Heart left ventricle (tissue), 16 donors: Measurements from ENCODE around the gene SLC5A4. TPM values are rescaled to one million over a fixed set of nuclear protein-coding genes. Genes with fewer than 3 reads are reported as not detected.

Experiments
- ATAC-seq, 4 donors: fragments of 200-7000 bp; cut with Tn5 transposase; one replicate each; pipeline ENCODE4 v1.9.1; 2020 to 2022; ENCODE audit warnings: moderate library complexity in 4 of 4, mild to moderate bottlenecking in 3 of 4, moderate number of reproducible peaks in 1 of 4
- DNase-seq, 5 donors: peaks; one replicate each; pipeline ENCODE4 v3.0.0-alpha.2; 2020
- H3K27ac ChIP-seq, 12 donors: fragments of 200-600 bp; sonication (generic) in 4 of 12; one replicate each; pipeline versions ENCODE4 v1.5.0 to v1.8.0; 2016 to 2022; ENCODE audit warnings: mild to moderate bottlenecking in 2 of 12
- H3K27me3 ChIP-seq, 9 donors: fragments of 200-600 bp; sonication (generic) in 2 of 9; one replicate each; pipeline versions ENCODE4 v1.5.1 to v1.8.0; 2016 to 2022; ENCODE audit warnings: mild to moderate bottlenecking in 3 of 9
- H3K36me3 ChIP-seq, 9 donors: fragments of 200-600 bp; sonication (generic) in 2 of 9; one replicate each; pipeline versions ENCODE4 v1.5.0 to v1.8.0; 2018 to 2022; ENCODE audit warnings: mild to moderate bottlenecking in 2 of 9
- H3K4me1 ChIP-seq, 12 donors: fragments of 200-600 bp; sonication (generic) in 4 of 12; one replicate each; pipeline versions ENCODE4 v1.5.0 to v1.8.0; 2016 to 2022; ENCODE audit warnings: mild to moderate bottlenecking in 3 of 12
- H3K4me3 ChIP-seq, 12 donors: fragments of 200-600 bp; sonication (generic) in 4 of 12; one replicate each; pipeline versions ENCODE4 v1.5.0 to v1.8.0; 2017 to 2022; ENCODE audit warnings: mild to moderate bottlenecking in 9 of 12, moderate library complexity in 4 of 12
- H3K9me3 ChIP-seq, 12 donors: fragments of 200-600 bp; sonication (generic) in 4 of 12; one replicate each; pipeline versions ENCODE4 v1.5.0 to v1.8.0; 2016 to 2022; ENCODE audit warnings: mild to moderate bottlenecking in 1 of 12
- CTCF ChIP-seq, 12 donors: fragments of 200-600 bp; sonication (generic) in 4 of 12; IDR thresholded peaks; one replicate each; pipeline versions ENCODE4 v1.5.0 to v1.8.0; 2018 to 2022; ENCODE audit warnings: antibody characterized with exemption in 12 of 12, mild to moderate bottlenecking in 5 of 12
- POLR2A ChIP-seq, 2 donors: fragments of 450-650 bp; IDR thresholded peaks; one replicate each; pipeline ENCODE4 v1.6.1; 2017; ENCODE audit warnings: antibody characterized with exemption in 2 of 2, mild to moderate bottlenecking in 2 of 2, moderate library complexity in 2 of 2
- WGBS, 4 donors: extraction: QIAGEN DNeasy Blood & Tissue Kit in 2 of 4; methylation state at CpG; one replicate each; pipeline versions ENCODE4 v1.1.5 to v1.1.7; 2013 to 2018; 5-methylcytosine and 5-hydroxymethylcytosine counted together
- intact Hi-C, 10 donors: fragments of 100-400 bp; cut with DNase I; formaldehyde crosslinking; loops; one replicate each; pipeline versions ENCODE4 v1.11.1 to v1.14.2; 2022
- polyA plus RNA-seq, 2 donors: library from polyadenylated mRNA; stranded (reverse); fragments of 200-250 nt; gene quantifications; one replicate each; pipeline ENCODE4 v1.2.3, GENCODE V29; 2013
- total RNA-seq, 9 donors: library from RNA; depleted of rRNA in 2 of 9; stranded (reverse); fragments of >200 nt in 2 of 9; fragmentation: NEBNext Ultra II Directional in 3 of 9; extraction: Animal tissue kit (Norgen Biotek cat#: 25700) in 3 of 9; gene quantifications; one replicate each; pipeline versions ENCODE4 v1.1.0 to v1.2.4, GENCODE V29; 2016 to 2023
- donor health status: ischemic (EF 13 %, LVEDD 7.1; RV severe dilation, severe dysfunction).
- donor health status: healthy with polysubstance abuse.
- donor health status: DM: no; HTN: yes; CAD: no.
- donor health status: DM: no; HTN: no; CAD: no.
- donor health status: ischemic (EF 25% LVEDD 6.9; RV normal size, moderate dysfunction).
- donor health status: ischemic (EF 25% LVEDD 5.7; RV mildly dilated, moderate dysfunction).
- donor health status: healthy.
- donor health status: DM: yes; HTN: yes; CAD: no.
- donor health status: ischemic (EF 35%, LVEDD 5.7; RV mildly dilated, moderate dysfunction).
- donor health status: nonischemic (EF 11% LVEDD 7.7; RV severe dilation, severe dysfunction).
- donor health status: DM: yes; HTN: yes; CAD: no.
- donor health status: PGD.
- donor health status: ischemic (EF 29% LVEDD 5.4; RV normal size, mild dysfunction).
- donor health status: nonischemic (EF 23%, LVEDD 6.1; RV moderate dilation, normal function).

SLC5A4 gene
- total and polyA plus RNA-seq, 11 donors: 0.12 to 1.3 (median 0.28) TPM; not detected in 2

- 72 to 85% (median 73%) methylated on average over 21 to 22 of the region's 22 CpGs for WGBS, 4 donors
- ATAC-seq: peak in 2 of 4 donors; percentile 26 to 32
These were observed 48.1 kb downstream of the SLC5A4 start for GRCh38 chr22:32206774-32207758.

GRCh38 chr22:32205974-32206773 is 49.0 kb downstream of the SLC5A4 start:
- intact Hi-C loops: loop anchor here in 8 of 10 donors (5.0 to 10.0 kb wide), 4 partner anchors 104 to 234 kb away; no protein-coding TSS in a partner anchor
- no peaks in the 10 kb centered on the region for H3K9me3 ChIP-seq
- no peaks in the 10 kb centered on the region for H3K36me3 ChIP-seq
- DNase-seq (no peak), ATAC-seq (no peak)
- peaks cover 0 to 22% (median 0%) of the 10 kb centered on the region in 12 donors for H3K4me1 ChIP-seq
- TF ChIP-seq POLR2A (IDR thresholded peaks at IDR 0.05) (no peak), CTCF (IDR thresholded peaks at IDR 0.05) (no peak)
- H3K27ac ChIP-seq: no peak overlapping the region
- WGBS, 4 donors: 84 to 90% (median 86%) methylated on average over 16 to 30 of the region's 30 CpGs
- peaks cover 0 to 24% (median 13%) of the 10 kb centered on the region in 9 donors for H3K27me3 ChIP-seq
- H3K4me3 ChIP-seq: no peak overlapping the region

More at GRCh38 chr22:32206774-32207758, 48.1 kb downstream of the SLC5A4 start:
- H3K4me1 ChIP-seq: peaks cover 0 to 22% (median 0%) of the 10 kb centered on the region in 12 donors
- no peaks in the 10 kb centered on the region for H3K36me3 ChIP-seq
- no peaks in the 10 kb centered on the region for H3K9me3 ChIP-seq
- no peak overlapping the region for H3K27ac ChIP-seq
- TF ChIP-seq POLR2A (IDR thresholded peaks at IDR 0.05): no peak
- peak; percentile 23 to 56 (median 40) for TF ChIP-seq CTCF (IDR thresholded peaks at IDR 0.05)
- DNase-seq: peak in 2 of 5 donors; percentile 13 to 30
- no peak overlapping the region for H3K4me3 ChIP-seq
- intact Hi-C loops: loop anchor here in 8 of 10 donors (5.0 to 10.0 kb wide), 4 partner anchors 105 to 235 kb away; no protein-coding TSS in a partner anchor
- peaks cover 0 to 24% (median 13%) of the 10 kb centered on the region in 9 donors for H3K27me3 ChIP-seq

- Histone ChIP-seq H3K4me1 (peaks cover 0 to 22% (median 0%) of the 10 kb centered on the region in 12 donors), H3K27me3 (peaks cover 0 to 24% (median 13%) of the 10 kb centered on the region in 9 donors), H3K36me3 (no peaks in the 10 kb centered on the region), H3K4me3 (peak within 1 kb of the TSS in 8 of 12 donors; percentile 2 to 40 (median 24)), H3K27ac (no peak within 1 kb of the TSS), H3K9me3 (no peaks in the 10 kb centered on the region)
- ATAC-seq (peak in 3 of 4 donors; percentile 54 to 82 (median 62)), DNase-seq (peak in 2 of 5 donors; percentile 49 to 59)
- intact Hi-C loops: loop anchor here in 8 of 10 donors (5.0 to 10.0 kb wide), 5 partner anchors 103 to 233 kb away; no protein-coding TSS in a partner anchor
- WGBS, 4 donors: 69 to 77% (median 74%) methylated on average over 32 to 41 of the region's 41 CpGs
- TF ChIP-seq CTCF (IDR thresholded peaks at IDR 0.05) (no peak), POLR2A (IDR thresholded peaks at IDR 0.05) (no peak)
These were observed 50.1 kb downstream of the SLC5A4 start, which contains the start of gene RFPL2 for GRCh38 chr22:32204856-32205722. Gene RFPL2, minus strand, starts transcription at chr22:32205073. Its CDS starts 2,622 bp downstream, at chr22:32202451.
